Measurements from ENCODE around the gene FAHD1. TPM values are rescaled to one million over a fixed set of nuclear protein-coding genes. Genes with fewer than 3 reads are reported as not detected.

Gene FAHD1
- polyA plus RNA-seq, 1 donor from 2014 or later: 73.5 TPM

- Histone ChIP-seq H3K9ac (ENCODE audit: low read length) (no peak overlapping the region), H3K27ac (ENCODE audit: low read length) (no peak overlapping the region), H3K27me3 (ENCODE audit: insufficient read depth, low read depth, low read length) (no peaks in the 10 kb centered on the region), H3K4me2 (ENCODE audit: low read length) (no peak overlapping the region), H2AFZ (ENCODE audit: low read depth, low read length) (no peak overlapping the region), H3K9me2 (ENCODE audit: insufficient read depth, low read length) (no peaks in the 10 kb centered on the region), H3F3A (ENCODE audit: insufficient read depth, low read length, poor library complexity, severe bottlenecking) (no peaks in the 10 kb centered on the region), H3K9me3 (ENCODE audit: low read length) (no peaks in the 10 kb centered on the region), H3K79me2 (replicated peaks; ENCODE audit: insufficient read depth, low read length) (no peaks in the 10 kb centered on the region), H4K20me1 (ENCODE audit: insufficient read depth) (no peaks in the 10 kb centered on the region), H3K4me3 (ENCODE audit: low read length) (no peak overlapping the region), H3K36me3 (ENCODE audit: insufficient read depth, low read length) (no peaks in the 10 kb centered on the region)
- TF ChIP-seq SMC3 (conservative IDR thresholded peaks at IDR 0.05; ENCODE audit: poor library complexity) (no peak), RAD21 (conservative IDR thresholded peaks at IDR 0.05) (no peak), REST (IDR thresholded peaks at IDR 0.05; ENCODE audit: borderline replicate concordance) (no peak), TAF1 (IDR thresholded peaks at IDR 0.05; ENCODE audit: low read depth) (no peak), MXI1 (conservative IDR thresholded peaks at IDR 0.05; ENCODE audit: poor library complexity, severe bottlenecking) (no peak), CTCF (IDR thresholded peaks at IDR 0.05; ENCODE audit: poor library complexity, severe bottlenecking) (no peak), EZH2 (IDR thresholded peaks at IDR 0.05; ENCODE audit: borderline replicate concordance, insufficient read depth, low read length, poor library complexity, severe bottlenecking) (no peak), POLR2AphosphoS5 (IDR thresholded peaks at IDR 0.05) (no peak), EP300 (conservative IDR thresholded peaks at IDR 0.05; ENCODE audit: poor library complexity, severe bottlenecking) (no peak)
Measured at GRCh38 chr16:1794221-1794871, 32.7 kb upstream of the FAHD1 start.

- Histone ChIP-seq H3F3A (ENCODE audit: insufficient read depth, low read length, poor library complexity, severe bottlenecking) (no peaks in the 10 kb centered on the region), H3K9me3 (ENCODE audit: low read length) (no peaks in the 10 kb centered on the region), H3K27ac (ENCODE audit: low read length) (no peak overlapping the region), H4K20me1 (ENCODE audit: insufficient read depth) (no peaks in the 10 kb centered on the region), H2AFZ (ENCODE audit: low read depth, low read length) (no peak overlapping the region), H3K9me2 (ENCODE audit: insufficient read depth, low read length) (no peaks in the 10 kb centered on the region), H3K4me3 (ENCODE audit: low read length) (no peak overlapping the region), H3K27me3 (ENCODE audit: insufficient read depth, low read depth, low read length) (no peaks in the 10 kb centered on the region), H3K4me2 (ENCODE audit: low read length) (no peak overlapping the region), H3K36me3 (ENCODE audit: insufficient read depth, low read length) (no peaks in the 10 kb centered on the region), H3K79me2 (replicated peaks; ENCODE audit: insufficient read depth, low read length) (no peaks in the 10 kb centered on the region), H3K9ac (ENCODE audit: low read length) (no peak overlapping the region)
- TF ChIP-seq EZH2 (IDR thresholded peaks at IDR 0.05; ENCODE audit: borderline replicate concordance, insufficient read depth, low read length, poor library complexity, severe bottlenecking) (no peak), SMC3 (conservative IDR thresholded peaks at IDR 0.05; ENCODE audit: poor library complexity) (no peak), MXI1 (conservative IDR thresholded peaks at IDR 0.05; ENCODE audit: poor library complexity, severe bottlenecking) (no peak), TAF1 (IDR thresholded peaks at IDR 0.05; ENCODE audit: low read depth) (no peak), CTCF (IDR thresholded peaks at IDR 0.05; ENCODE audit: poor library complexity, severe bottlenecking) (no peak), REST (IDR thresholded peaks at IDR 0.05; ENCODE audit: borderline replicate concordance) (no peak), EP300 (conservative IDR thresholded peaks at IDR 0.05; ENCODE audit: poor library complexity, severe bottlenecking) (no peak), RAD21 (conservative IDR thresholded peaks at IDR 0.05) (no peak), POLR2AphosphoS5 (IDR thresholded peaks at IDR 0.05) (no peak)
Measured at GRCh38 chr16:1794908-1795666, 31.9 kb upstream of the FAHD1 start.

Measured in neural cell (in vitro differentiated cells).